Mononuclear cell (primary cell): ENCODE results near the gene TERT. TPM values are rescaled to one million over a fixed set of nuclear protein-coding genes. Genes with fewer than 3 reads are reported as not detected.

Experiments used
- H3K27me3 ChIP-seq: 2 replicates; pipeline ENCODE4 v1.6.0; 2011; ENCODE audit warnings: low read length, control low read depth; ENCODE audit not compliant: insufficient read depth
- H3K4me1 ChIP-seq: 2 replicates; pipeline ENCODE4 v1.5.1; 2011; ENCODE audit warnings: mild to moderate bottlenecking, low read length, control low read depth; ENCODE audit not compliant: insufficient read depth
- H3K4me3 ChIP-seq: 2 replicates; pipeline ENCODE4 v1.5.1; 2011; ENCODE audit warnings: mild to moderate bottlenecking, low read length, moderate library complexity
- H3K9me3 ChIP-seq: 2 replicates; pipeline ENCODE4 v1.5.1; 2011; ENCODE audit warnings: low read depth, mild to moderate bottlenecking, control low read depth, low read length
- total RNA-seq: library from RNA; depleted of rRNA; stranded (reverse); fragments of >200 nt; gene quantifications from one replicate; pipeline ENCODE4 v1.2.3, GENCODE V29; 2012

TERT gene
- total RNA-seq, 1 donor: under 0.01 TPM

DNA sequence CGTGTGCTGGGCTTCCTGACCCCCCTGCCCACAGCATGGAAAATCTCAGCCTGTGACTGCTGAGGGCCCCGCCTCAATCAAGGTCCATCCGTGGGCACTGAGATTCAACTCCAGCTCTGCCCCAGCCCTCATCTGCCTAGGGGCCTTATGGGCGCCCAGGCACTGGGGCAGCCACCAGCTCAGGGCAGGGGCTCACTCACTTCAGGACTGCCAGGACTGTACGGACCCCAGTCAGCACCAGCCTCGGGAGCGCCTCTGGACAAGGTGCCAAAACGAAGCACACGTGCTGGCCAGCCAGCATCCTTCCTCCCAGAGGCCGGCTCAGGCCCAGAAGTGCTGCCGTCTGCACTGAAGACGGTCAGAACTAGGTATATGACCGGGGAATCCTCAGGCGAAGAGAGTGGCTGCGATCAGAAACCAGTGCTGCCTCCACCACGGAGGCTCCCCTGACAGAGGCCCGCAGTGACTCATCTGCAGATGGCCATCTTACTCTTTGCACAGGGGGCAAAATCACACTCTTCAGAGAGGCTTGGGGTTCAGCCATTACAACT lies 30.4 kb upstream of the TERT start:
- H3K9me3 ChIP-seq: no peaks in the 10 kb centered on the region
- no peak overlapping the region for H3K4me3 ChIP-seq
- H3K4me1 ChIP-seq: no peaks in the 10 kb centered on the region
- no peaks in the 10 kb centered on the region for H3K27me3 ChIP-seq

GRCh38 chr5:1324719-1325190 lies 29.9 kb upstream of the TERT start:
- H3K27me3 ChIP-seq: no peaks in the 10 kb centered on the region
- H3K9me3 ChIP-seq: no peaks in the 10 kb centered on the region
- no peak overlapping the region for H3K4me3 ChIP-seq
- no peaks in the 10 kb centered on the region for H3K4me1 ChIP-seq

GRCh38 chr5:1324301-1324700 lies 29.4 kb upstream of the TERT start:
- no peaks in the 10 kb centered on the region for H3K4me1 ChIP-seq
- H3K9me3 ChIP-seq: no peaks in the 10 kb centered on the region
- H3K27me3 ChIP-seq: no peaks in the 10 kb centered on the region
- H3K4me3 ChIP-seq: no peak overlapping the region

DNA sequence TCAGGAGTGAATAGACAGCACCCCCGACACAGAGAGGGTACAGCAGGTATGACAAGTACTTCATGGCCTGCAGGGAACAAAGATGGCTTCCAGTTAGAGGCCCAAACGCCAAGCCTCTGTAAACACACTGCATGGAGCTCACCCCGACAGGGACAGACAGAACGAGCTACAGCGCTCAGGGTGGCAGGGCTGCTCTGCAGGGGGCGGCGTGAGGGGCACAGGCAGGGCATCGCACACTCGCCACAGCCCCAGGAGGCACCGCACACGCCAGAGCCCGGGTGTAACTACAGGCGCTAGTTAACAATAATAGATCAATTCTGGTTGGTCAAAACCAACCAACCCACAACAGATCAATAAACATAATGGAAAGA lies 28.9 kb upstream of the TERT start:
- Histone ChIP-seq H3K4me1 (no peaks in the 10 kb centered on the region), H3K9me3 (no peaks in the 10 kb centered on the region), H3K27me3 (no peaks in the 10 kb centered on the region), H3K4me3 (no peak overlapping the region)

- Histone ChIP-seq H3K27me3 (no peaks in the 10 kb centered on the region), H3K4me3 (no peak overlapping the region), H3K9me3 (no peaks in the 10 kb centered on the region), H3K4me1 (no peaks in the 10 kb centered on the region)
Measured at GRCh38 chr5:1322955-1323802, 28.3 kb upstream of the TERT start.

DNA sequence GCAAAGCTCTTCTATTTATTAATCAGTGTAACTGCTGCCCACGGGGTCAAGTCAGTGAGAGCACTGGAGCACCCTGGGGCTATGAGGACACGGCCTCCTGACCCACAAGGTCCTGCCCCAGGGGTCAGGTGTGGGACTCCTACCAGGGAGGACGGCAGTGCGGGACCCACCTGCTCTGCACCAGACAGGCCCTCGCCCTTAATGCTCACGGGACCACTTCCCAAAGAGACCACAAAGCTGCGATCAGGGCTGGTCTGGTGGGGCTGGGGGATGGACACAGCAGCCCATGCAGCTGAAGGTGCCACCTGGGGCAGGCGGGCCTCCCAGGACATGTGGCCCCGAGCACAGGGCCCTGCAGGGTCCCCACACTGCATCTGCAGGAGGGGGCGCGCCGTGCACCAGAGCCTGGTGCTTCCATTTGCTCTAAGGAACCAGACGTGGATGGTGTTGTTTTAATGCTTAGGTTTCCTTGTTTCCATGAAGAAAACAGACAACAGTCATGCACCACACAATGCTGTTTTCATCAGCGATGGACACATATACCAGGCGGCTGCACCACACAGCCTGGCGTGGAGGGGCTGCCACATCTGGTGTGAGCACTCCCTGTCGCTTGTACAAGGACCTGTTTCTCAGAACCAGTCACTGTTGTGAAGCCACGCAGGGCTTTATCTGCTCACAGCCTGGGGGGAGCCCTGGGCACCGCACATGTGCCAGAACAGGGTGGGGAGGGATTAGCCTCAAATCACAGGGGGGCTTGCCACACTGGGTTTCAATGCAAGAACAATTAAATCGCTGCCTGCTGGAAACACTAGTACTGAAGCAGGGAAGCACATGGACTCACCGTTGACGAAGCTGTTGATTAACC lies 27.4 kb upstream of the TERT start:
- no peak overlapping the region for H3K4me3 ChIP-seq
- H3K4me1 ChIP-seq: peaks cover under 1% of the 10 kb centered on the region
- H3K27me3 ChIP-seq: no peaks in the 10 kb centered on the region
- H3K9me3 ChIP-seq: no peaks in the 10 kb centered on the region

- Histone ChIP-seq H3K4me3 (no peak overlapping the region), H3K27me3 (no peaks in the 10 kb centered on the region), H3K9me3 (no peaks in the 10 kb centered on the region), H3K4me1 (peaks cover 7% of the 10 kb centered on the region)
Measured at GRCh38 chr5:1321576-1321975, 26.7 kb upstream of the TERT start.

GRCh38 chr5:1320436-1321344 lies 25.8 kb upstream of the TERT start:
- Histone ChIP-seq H3K9me3 (no peaks in the 10 kb centered on the region), H3K4me3 (no peak overlapping the region), H3K27me3 (no peaks in the 10 kb centered on the region), H3K4me1 (peaks cover 16% of the 10 kb centered on the region)

DNA sequence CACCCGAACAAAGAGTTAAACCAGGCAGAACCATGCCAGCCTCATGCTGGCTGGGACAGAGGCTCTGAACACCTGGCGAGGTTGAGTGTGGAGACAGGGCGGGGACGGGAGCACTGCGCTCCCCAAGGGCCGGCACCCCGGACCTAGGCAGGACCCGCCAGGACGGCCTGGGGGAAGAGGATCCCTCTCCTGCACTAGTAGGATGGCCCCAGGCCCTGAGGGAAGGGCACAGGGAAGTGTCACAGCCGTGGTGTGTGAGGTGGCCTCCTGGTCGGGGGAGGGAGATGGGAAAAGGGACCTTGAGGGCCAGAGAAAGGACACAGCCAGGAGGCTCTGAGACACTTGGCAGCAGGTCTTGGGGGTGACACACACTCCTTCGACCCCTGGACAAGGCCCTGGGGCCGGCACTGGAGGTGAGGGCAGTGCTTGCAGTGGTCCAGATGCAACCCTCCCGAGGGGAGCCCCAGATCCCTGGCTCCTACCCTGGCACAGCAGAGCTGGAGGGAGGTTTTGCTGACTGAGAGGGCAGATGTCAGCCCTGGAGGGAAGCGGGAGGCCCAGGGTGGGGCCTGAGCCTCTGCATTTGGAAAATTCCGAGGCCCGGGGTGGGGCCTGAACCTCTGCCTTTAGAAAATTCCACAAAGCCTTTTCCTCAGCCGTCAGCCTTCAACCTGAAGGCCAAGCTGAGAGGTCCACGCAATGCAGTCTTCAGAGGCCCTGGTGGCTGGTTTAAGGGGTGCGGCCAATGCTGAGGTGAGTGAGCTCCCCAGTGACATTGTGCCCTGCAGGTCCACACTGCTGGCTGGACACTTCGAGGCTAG lies 24.8 kb upstream of the TERT start:
- Histone ChIP-seq H3K4me1 (peaks cover 26% of the 10 kb centered on the region), H3K4me3 (no peak overlapping the region), H3K27me3 (no peaks in the 10 kb centered on the region), H3K9me3 (no peaks in the 10 kb centered on the region)

GRCh38 chr5:1318659-1319251 lies 23.9 kb upstream of the TERT start:
- H3K9me3 ChIP-seq: no peaks in the 10 kb centered on the region
- H3K4me3 ChIP-seq: no peak overlapping the region
- H3K4me1 ChIP-seq: peaks cover 35% of the 10 kb centered on the region
- H3K27me3 ChIP-seq: no peaks in the 10 kb centered on the region

GRCh38 chr5:1317921-1318565 lies 23.2 kb upstream of the TERT start:
- Histone ChIP-seq H3K9me3 (no peaks in the 10 kb centered on the region), H3K27me3 (no peaks in the 10 kb centered on the region), H3K4me1 (peaks cover 43% of the 10 kb centered on the region), H3K4me3 (no peak overlapping the region)

GRCh38 chr5:1316588-1317340 lies 21.9 kb upstream of the TERT start:
- Histone ChIP-seq H3K27me3 (no peaks in the 10 kb centered on the region), H3K4me3 (no peak overlapping the region), H3K9me3 (no peaks in the 10 kb centered on the region), H3K4me1 (peaks cover 54% of the 10 kb centered on the region)
